WTC11 (cell line): ENCODE results near the gene PET100. TPM values are rescaled to one million over a fixed set of nuclear protein-coding genes. Genes with fewer than 3 reads are reported as not detected.
A peak's percentile ranks its signal among the peaks of the same experiment; 100 is the strongest.

Experiments used
- ATAC-seq: fragments of 200-7000 bp; cut with Tn5 transposase; 2 replicates; pipeline ENCODE4 v1.10.0; 2021; ENCODE audit warnings: mild to moderate bottlenecking, moderate library complexity
- CTCF ChIA-PET: fragments of 300-600 bp; sonication (Branson Sonifier 250); formaldehyde crosslinking; loops from one replicate; lab custom pipeline; 2021; ENCODE audit warnings: antibody characterized with exemption; lab: Charles Lee
- POLR2A ChIA-PET: fragments of 350-600 bp; sonication (Branson Sonifier 250); formaldehyde crosslinking; loops from one replicate; lab custom pipeline; 2021; ENCODE audit warnings: antibody characterized with exemption; lab: Charles Lee
- DNase-seq: peaks from one replicate; pipeline ENCODE4 v3.0.0; 2021; ENCODE audit warnings: low spot score
- H3K27ac Mint-ChIP-seq: 2 replicates; pipeline ENCODE4 v1.8.0; 2021; ENCODE audit warnings: mixed read lengths
- H3K27me3 Mint-ChIP-seq: 2 replicates; pipeline ENCODE4 v1.8.0; 2021; ENCODE audit warnings: low read depth, mild to moderate bottlenecking, moderate library complexity, mixed read lengths
- H3K36me3 Mint-ChIP-seq: 2 replicates; pipeline ENCODE4 v1.8.0; 2021; ENCODE audit warnings: mixed read lengths
- H3K4me1 Mint-ChIP-seq: 2 replicates; pipeline ENCODE4 v1.8.0; 2022; ENCODE audit warnings: mixed read lengths
- H3K4me3 Mint-ChIP-seq: 2 replicates; pipeline ENCODE4 v1.8.0; 2021; ENCODE audit warnings: mild to moderate bottlenecking, moderate library complexity, mixed read lengths
- H3K9me3 Mint-ChIP-seq: 2 replicates; pipeline ENCODE4 v1.8.0; 2021; ENCODE audit warnings: mixed read lengths
- CBFB ChIP-seq: sonication (generic); formaldehyde crosslinking; IDR thresholded peaks from 2 replicates; pipeline ENCODE4 v1.8.1; 2022; ENCODE audit warnings: mild to moderate bottlenecking, low read depth, missing genetic modification reagents
- CREM ChIP-seq: sonication (generic); formaldehyde crosslinking; IDR thresholded peaks from 2 replicates; pipeline ENCODE4 v1.8.1; 2022; ENCODE audit warnings: mild to moderate bottlenecking, missing genetic modification reagents, moderate library complexity
- FOXP1 ChIP-seq: sonication (generic); formaldehyde crosslinking; IDR thresholded peaks from 2 replicates; pipeline ENCODE4 v1.8.0; 2022; ENCODE audit warnings: missing genetic modification reagents, mild to moderate bottlenecking, moderate library complexity, borderline replicate concordance
- NFATC4 ChIP-seq: fragments of 250-450 bp; sonication (Bioruptor Pico); IDR thresholded peaks from 2 replicates; pipeline ENCODE4 v1.9.0; 2021; ENCODE audit warnings: mild to moderate bottlenecking
- SMAD3 ChIP-seq: sonication (generic); formaldehyde crosslinking; IDR thresholded peaks from 2 replicates; pipeline ENCODE4 v1.8.0; 2022; ENCODE audit warnings: missing genetic modification reagents, mild to moderate bottlenecking, borderline replicate concordance
- ZBTB21 ChIP-seq: sonication (generic); formaldehyde crosslinking; IDR thresholded peaks from 2 replicates; pipeline ENCODE4 v1.8.1; 2023; ENCODE audit warnings: mild to moderate bottlenecking, missing genetic modification reagents, borderline replicate concordance
- ZNF138 ChIP-seq: sonication (generic); formaldehyde crosslinking; conservative IDR thresholded peaks from 2 replicates; pipeline ENCODE4 v1.8.1; 2022; ENCODE audit warnings: mild to moderate bottlenecking, moderate library complexity, missing genetic modification reagents
- ZNF396 ChIP-seq: fragments of 250-450 bp; sonication (Bioruptor Pico); IDR thresholded peaks from 2 replicates; pipeline ENCODE4 v1.8.0; 2021; ENCODE audit warnings: mild to moderate bottlenecking, moderate library complexity, borderline replicate concordance
- ZNF416 ChIP-seq: fragments of 250-450 bp; sonication (Bioruptor Pico); IDR thresholded peaks from 2 replicates; pipeline ENCODE4 v1.9.0; 2021; ENCODE audit warnings: mild to moderate bottlenecking, inconsistent platforms
- total RNA-seq: library from RNA; stranded (reverse); gene quantifications from 3 replicates; pipeline ENCODE4 v1.2.3, GENCODE V29; 2021
- TF ChIP-seq, protein P1 (sequence below): sonication (generic); formaldehyde crosslinking; conservative IDR thresholded peaks from 2 replicates; pipeline ENCODE4 v1.8.1; 2023; ENCODE audit warnings: mild to moderate bottlenecking, low read depth, missing genetic modification reagents, moderate library complexity
- TF ChIP-seq, protein P2 (sequence below): sonication (generic); formaldehyde crosslinking; IDR thresholded peaks from 2 replicates; pipeline ENCODE4 v1.8.0; 2022; ENCODE audit warnings: mild to moderate bottlenecking, missing genetic modification reagents
- TF ChIP-seq, protein P3 (sequence below): sonication (generic); formaldehyde crosslinking; IDR thresholded peaks from 2 replicates; pipeline ENCODE4 v1.8.1; 2022; ENCODE audit warnings: missing genetic modification reagents, borderline replicate concordance
- TF ChIP-seq, protein P4 (sequence below): sonication (generic); formaldehyde crosslinking; IDR thresholded peaks from 2 replicates; pipeline ENCODE4 v1.8.1; 2023; ENCODE audit warnings: mild to moderate bottlenecking, missing genetic modification reagents, borderline replicate concordance

PET100 gene
- total RNA-seq, 1 experiment from 2014 or later, result 111 TPM

DNA sequence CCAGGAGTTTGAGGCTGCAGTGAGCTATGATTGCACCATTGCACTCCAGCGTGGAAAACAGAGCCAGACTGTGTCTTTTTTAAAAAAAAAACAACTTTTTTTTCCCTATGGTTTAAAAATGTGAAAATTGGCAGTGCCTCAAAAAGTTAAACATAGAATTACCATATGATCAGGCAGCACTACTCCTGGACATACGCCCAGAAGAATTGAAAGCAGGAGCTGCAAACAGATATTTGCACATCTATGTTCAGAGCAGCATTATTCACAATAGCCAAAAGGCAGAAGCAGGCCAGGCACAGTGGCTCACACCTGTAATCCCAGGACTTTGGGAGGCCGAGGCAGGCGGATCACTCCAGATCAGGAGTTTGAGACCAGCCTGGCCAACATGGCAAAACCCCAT, 35.5 kb downstream of the PET100 start:
- Mint-ChIP-seq H3K36me3 (no peaks in the 10 kb centered on the region), H3K4me1 (peaks cover 5% of the 10 kb centered on the region), H3K9me3 (no peaks in the 10 kb centered on the region), H3K27me3 (peaks cover 49% of the 10 kb centered on the region)
- TF ChIP-seq SMAD3, result no peak
- no peak for TF ChIP-seq ZNF138 (CRISPR knock-in tag)
- TF ChIP-seq CREM (CRISPR knock-in tag), result no peak
- no peak for TF ChIP-seq ZNF396 (CRISPR knock-in tag)
- TF ChIP-seq, protein P1, sequence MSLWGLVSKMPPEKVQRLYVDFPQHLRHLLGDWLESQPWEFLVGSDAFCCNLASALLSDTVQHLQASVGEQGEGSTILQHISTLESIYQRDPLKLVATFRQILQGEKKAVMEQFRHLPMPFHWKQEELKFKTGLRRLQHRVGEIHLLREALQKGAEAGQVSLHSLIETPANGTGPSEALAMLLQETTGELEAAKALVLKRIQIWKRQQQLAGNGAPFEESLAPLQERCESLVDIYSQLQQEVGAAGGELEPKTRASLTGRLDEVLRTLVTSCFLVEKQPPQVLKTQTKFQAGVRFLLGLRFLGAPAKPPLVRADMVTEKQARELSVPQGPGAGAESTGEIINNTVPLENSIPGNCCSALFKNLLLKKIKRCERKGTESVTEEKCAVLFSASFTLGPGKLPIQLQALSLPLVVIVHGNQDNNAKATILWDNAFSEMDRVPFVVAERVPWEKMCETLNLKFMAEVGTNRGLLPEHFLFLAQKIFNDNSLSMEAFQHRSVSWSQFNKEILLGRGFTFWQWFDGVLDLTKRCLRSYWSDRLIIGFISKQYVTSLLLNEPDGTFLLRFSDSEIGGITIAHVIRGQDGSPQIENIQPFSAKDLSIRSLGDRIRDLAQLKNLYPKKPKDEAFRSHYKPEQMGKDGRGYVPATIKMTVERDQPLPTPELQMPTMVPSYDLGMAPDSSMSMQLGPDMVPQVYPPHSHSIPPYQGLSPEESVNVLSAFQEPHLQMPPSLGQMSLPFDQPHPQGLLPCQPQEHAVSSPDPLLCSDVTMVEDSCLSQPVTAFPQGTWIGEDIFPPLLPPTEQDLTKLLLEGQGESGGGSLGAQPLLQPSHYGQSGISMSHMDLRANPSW (CRISPR knock-in tag), result no peak
- no peak for TF ChIP-seq ZBTB21 (CRISPR knock-in tag)
- TF ChIP-seq, protein P2, sequence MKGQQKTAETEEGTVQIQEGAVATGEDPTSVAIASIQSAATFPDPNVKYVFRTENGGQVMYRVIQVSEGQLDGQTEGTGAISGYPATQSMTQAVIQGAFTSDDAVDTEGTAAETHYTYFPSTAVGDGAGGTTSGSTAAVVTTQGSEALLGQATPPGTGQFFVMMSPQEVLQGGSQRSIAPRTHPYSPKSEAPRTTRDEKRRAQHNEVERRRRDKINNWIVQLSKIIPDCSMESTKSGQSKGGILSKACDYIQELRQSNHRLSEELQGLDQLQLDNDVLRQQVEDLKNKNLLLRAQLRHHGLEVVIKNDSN (CRISPR knock-in tag), result no peak
- TF ChIP-seq CBFB (CRISPR knock-in tag), result no peak
- no peak for TF ChIP-seq ZNF416 (CRISPR knock-in tag)
- TF ChIP-seq NFATC4 (CRISPR knock-in tag), result no peak
- TF ChIP-seq, all 79 proteins: peak for 0
- Mint-ChIP-seq H3K4me3 (no peak overlapping the region), H3K27ac (no peak overlapping the region)
- CTCF ChIA-PET, result interaction anchor here (1.8 to 2.4 kb wide), 2 partner anchors 16 to 24 kb away, joined by 4 to 8 read pairs; partner anchors contain the start of gene TRAPPC5
- POLR2A ChIA-PET, result no interaction called here
- DNase-seq (no peak), ATAC-seq (no peak)

DNA sequence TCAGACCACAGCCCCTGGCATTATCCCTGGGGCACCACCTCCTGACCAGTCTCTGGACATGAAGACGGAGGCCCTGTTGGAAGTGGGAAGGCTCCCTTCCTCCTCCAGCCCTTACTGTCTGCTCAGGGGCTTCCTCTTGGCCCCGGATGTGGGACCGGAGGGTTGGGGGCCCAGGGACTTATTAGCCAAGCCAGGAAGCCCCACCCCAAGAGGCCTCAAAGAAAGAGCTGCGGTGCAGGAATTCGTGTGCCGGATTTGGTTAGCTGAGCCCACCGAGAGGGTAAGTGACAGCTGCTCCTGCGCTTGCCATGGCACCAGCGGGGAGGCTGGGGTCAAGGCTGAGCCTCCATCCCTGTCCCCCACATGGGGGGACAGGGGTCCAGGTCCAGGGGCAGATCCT, 39.2 kb downstream of the PET100 start, which contains the start of gene RETN:
Gene RETN (plus strand): TSS at position 208 of the 400 bp plus-strand sequence. CDS start 278 bp downstream, outside the sequence.
- peaks cover 1% of the 10 kb centered on the region for H3K9me3 Mint-ChIP-seq
- ATAC-seq (no peak), DNase-seq (no peak)
- peaks cover 82% of the 10 kb centered on the region for H3K27me3 Mint-ChIP-seq
- peaks cover 9% of the 10 kb centered on the region for H3K4me1 Mint-ChIP-seq
- POLR2A ChIA-PET, result interaction anchor here (0.5 kb wide), 1 partner anchor 116 kb away, joined by 3 read pairs; no protein-coding TSS in a partner anchor
- H3K4me3 Mint-ChIP-seq, result peak within 1 kb of the TSS; percentile 86
- CTCF ChIA-PET, result interaction anchor here (3.1 to 5.5 kb wide), 2 partner anchors 12 to 101 kb away, joined by 31 to 57 read pairs; partner anchors contain the start of gene TRAPPC5
- TF ChIP-seq, protein P3, sequence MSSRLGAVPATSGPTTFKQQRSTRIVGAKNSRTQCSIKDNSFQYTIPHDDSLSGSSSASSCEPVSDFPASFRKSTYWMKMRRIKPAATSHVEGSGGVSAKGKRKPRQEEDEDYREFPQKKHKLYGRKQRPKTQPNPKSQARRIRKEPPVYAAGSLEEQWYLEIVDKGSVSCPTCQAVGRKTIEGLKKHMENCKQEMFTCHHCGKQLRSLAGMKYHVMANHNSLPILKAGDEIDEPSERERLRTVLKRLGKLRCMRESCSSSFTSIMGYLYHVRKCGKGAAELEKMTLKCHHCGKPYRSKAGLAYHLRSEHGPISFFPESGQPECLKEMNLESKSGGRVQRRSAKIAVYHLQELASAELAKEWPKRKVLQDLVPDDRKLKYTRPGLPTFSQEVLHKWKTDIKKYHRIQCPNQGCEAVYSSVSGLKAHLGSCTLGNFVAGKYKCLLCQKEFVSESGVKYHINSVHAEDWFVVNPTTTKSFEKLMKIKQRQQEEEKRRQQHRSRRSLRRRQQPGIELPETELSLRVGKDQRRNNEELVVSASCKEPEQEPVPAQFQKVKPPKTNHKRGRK (CRISPR knock-in tag), result no peak
- TF ChIP-seq FOXP1 (CRISPR knock-in tag), result no peak
- TF ChIP-seq, protein P4, sequence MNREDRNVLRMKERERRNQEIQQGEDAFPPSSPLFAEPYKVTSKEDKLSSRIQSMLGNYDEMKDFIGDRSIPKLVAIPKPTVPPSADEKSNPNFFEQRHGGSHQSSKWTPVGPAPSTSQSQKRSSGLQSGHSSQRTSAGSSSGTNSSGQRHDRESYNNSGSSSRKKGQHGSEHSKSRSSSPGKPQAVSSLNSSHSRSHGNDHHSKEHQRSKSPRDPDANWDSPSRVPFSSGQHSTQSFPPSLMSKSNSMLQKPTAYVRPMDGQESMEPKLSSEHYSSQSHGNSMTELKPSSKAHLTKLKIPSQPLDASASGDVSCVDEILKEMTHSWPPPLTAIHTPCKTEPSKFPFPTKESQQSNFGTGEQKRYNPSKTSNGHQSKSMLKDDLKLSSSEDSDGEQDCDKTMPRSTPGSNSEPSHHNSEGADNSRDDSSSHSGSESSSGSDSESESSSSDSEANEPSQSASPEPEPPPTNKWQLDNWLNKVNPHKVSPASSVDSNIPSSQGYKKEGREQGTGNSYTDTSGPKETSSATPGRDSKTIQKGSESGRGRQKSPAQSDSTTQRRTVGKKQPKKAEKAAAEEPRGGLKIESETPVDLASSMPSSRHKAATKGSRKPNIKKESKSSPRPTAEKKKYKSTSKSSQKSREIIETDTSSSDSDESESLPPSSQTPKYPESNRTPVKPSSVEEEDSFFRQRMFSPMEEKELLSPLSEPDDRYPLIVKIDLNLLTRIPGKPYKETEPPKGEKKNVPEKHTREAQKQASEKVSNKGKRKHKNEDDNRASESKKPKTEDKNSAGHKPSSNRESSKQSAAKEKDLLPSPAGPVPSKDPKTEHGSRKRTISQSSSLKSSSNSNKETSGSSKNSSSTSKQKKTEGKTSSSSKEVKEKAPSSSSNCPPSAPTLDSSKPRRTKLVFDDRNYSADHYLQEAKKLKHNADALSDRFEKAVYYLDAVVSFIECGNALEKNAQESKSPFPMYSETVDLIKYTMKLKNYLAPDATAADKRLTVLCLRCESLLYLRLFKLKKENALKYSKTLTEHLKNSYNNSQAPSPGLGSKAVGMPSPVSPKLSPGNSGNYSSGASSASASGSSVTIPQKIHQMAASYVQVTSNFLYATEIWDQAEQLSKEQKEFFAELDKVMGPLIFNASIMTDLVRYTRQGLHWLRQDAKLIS, result no peak
- H3K36me3 Mint-ChIP-seq, result no peaks in the 10 kb centered on the region
- no peak within 1 kb of the TSS for H3K27ac Mint-ChIP-seq
